HEK293T (cell line): ENCODE data around the gene HAUS5.
"Not testable (repeated sequence)": the region's sequence is repeated elsewhere in the genome, so short reads cannot be mapped to it uniquely, and the experiment has no call there.

ENCODE experiments used
- BHLHE40 ChIP-seq: fragments of 450-650 bp; IDR thresholded peaks from 2 replicates; pipeline ENCODE4 v1.6.1; 2016; ENCODE audit warnings: mild to moderate bottlenecking, moderate library complexity, borderline replicate concordance
- CTBP1 ChIP-seq: fragments of 450-650 bp; IDR thresholded peaks from 2 replicates; pipeline ENCODE4 v1.6.1; 2016; ENCODE audit warnings: borderline replicate concordance
- ELF4 ChIP-seq: fragments of 450-650 bp; IDR thresholded peaks from 2 replicates; pipeline ENCODE4 v1.6.1; 2017; ENCODE audit warnings: antibody characterized with exemption
- FOXK2 ChIP-seq: fragments of 450-650 bp; IDR thresholded peaks from 2 replicates; pipeline ENCODE4 v1.6.1; 2016; ENCODE audit warnings: mild to moderate bottlenecking
- FOXM1 ChIP-seq: fragments of 450-650 bp; IDR thresholded peaks from 2 replicates; pipeline ENCODE4 v1.6.1; 2017; ENCODE audit warnings: mild to moderate bottlenecking, borderline replicate concordance
- L3MBTL2 ChIP-seq: fragments of 450-650 bp; conservative IDR thresholded peaks from 2 replicates; pipeline ENCODE4 v1.6.1; 2016; ENCODE audit warnings: mild to moderate bottlenecking
- LEF1 ChIP-seq: fragments of 450-650 bp; IDR thresholded peaks from 2 replicates; pipeline ENCODE4 v1.6.1; 2017; ENCODE audit warnings: mild to moderate bottlenecking, borderline replicate concordance
- NFRKB ChIP-seq: fragments of 450-650 bp; IDR thresholded peaks from 2 replicates; pipeline ENCODE4 v1.6.1; 2016; ENCODE audit warnings: mild to moderate bottlenecking, moderate library complexity
- PKNOX1 ChIP-seq: fragments of 450-650 bp; IDR thresholded peaks from 2 replicates; pipeline ENCODE4 v1.6.1; 2016
- SP1 ChIP-seq: fragments of 450-650 bp; IDR thresholded peaks from 2 replicates; pipeline ENCODE4 v1.6.1; 2017
- SUZ12 ChIP-seq: fragments of 450-650 bp; IDR thresholded peaks from 2 replicates; pipeline ENCODE4 v1.6.1; 2016; ENCODE audit warnings: mild to moderate bottlenecking
- TARDBP ChIP-seq: fragments of 450-650 bp; IDR thresholded peaks from 2 replicates; pipeline ENCODE4 v1.6.1; 2016
- ZNF384 ChIP-seq: fragments of 450-650 bp; IDR thresholded peaks from 2 replicates; pipeline ENCODE4 v1.6.1; 2016

- not testable (repeated sequence) for TF ChIP-seq SUZ12, NFRKB, FOXK2, PKNOX1, ELF4, BHLHE40, SP1, FOXM1, ZNF384, CTBP1, LEF1, L3MBTL2, TARDBP
These were observed 5.4 kb upstream of the HAUS5 start for GRCh38 chr19:35607170-35607569.
